ENCODE results near the gene BMPER. TPM values are rescaled to one million over a fixed set of nuclear protein-coding genes. Genes with fewer than 3 reads are reported as not detected.

BMPER gene
- total RNA-seq, 2 experiments from 2014 or later, result not detected

- no peak overlapping the region for H3K27ac Mint-ChIP-seq
- no peak for DNase-seq
- no peak for ATAC-seq (ENCODE audit: poor library complexity)
- Histone ChIP-seq H3K36me3 (ENCODE audit: insufficient read depth, low read length) (no peaks in the 10 kb centered on the region), H3K9me3 (ENCODE audit: control insufficient read depth in 1 of 2, insufficient read depth in 1 of 2, low read length in 2 of 2) (peaks cover 0 to 5% of the 10 kb centered on the region in 2 experiments), H3K27me3 (ENCODE audit: control insufficient read depth in 1 of 2, insufficient read depth in 2 of 2, low read length in 2 of 2) (no peaks in the 10 kb centered on the region), H3K4me1 (ENCODE audit: insufficient read depth, low read length) (no peaks in the 10 kb centered on the region), H3K4me3 (ENCODE audit: low read length) (no peak overlapping the region), H3K27ac (ENCODE audit: low read depth in 1 of 2, low read length in 2 of 2) (no peak overlapping the region)
- intact Hi-C loops (cut with DNase I, micrococcal nuclease), result no loop called here
- no peak for TF ChIP-seq CTCF (IDR thresholded peaks at IDR 0.05)
- H3K36me3 Mint-ChIP-seq (ENCODE audit: low read depth), result no peaks in the 10 kb centered on the region
- no peaks in the 10 kb centered on the region for H3K4me1 Mint-ChIP-seq (ENCODE audit: low read depth)
- peaks cover 3% of the 10 kb centered on the region for H3K9me3 Mint-ChIP-seq
- no peak overlapping the region for H3K4me3 Mint-ChIP-seq
- POLR2A ChIA-PET, result no interaction called here
- CTCF ChIA-PET, result no interaction called here
- no peaks in the 10 kb centered on the region for H3K27me3 Mint-ChIP-seq
These were observed 279.1 kb downstream of the BMPER start for GRCh38 chr7:34184466-34184865.

- H3K36me3 ChIP-seq (ENCODE audit: insufficient read depth, low read length), result no peaks in the 10 kb centered on the region
- Mint-ChIP-seq H3K4me1 (ENCODE audit: low read depth) (no peaks in the 10 kb centered on the region), H3K27ac (no peak overlapping the region), H3K4me3 (no peak overlapping the region), H3K36me3 (ENCODE audit: low read depth) (no peaks in the 10 kb centered on the region), H3K9me3 (no peaks in the 10 kb centered on the region), H3K27me3 (no peaks in the 10 kb centered on the region)
- ChIA-PET POLR2A (no interaction called here), CTCF (no interaction called here)
- no peak for ATAC-seq (ENCODE audit: poor library complexity)
- no peak for TF ChIP-seq CTCF (IDR thresholded peaks at IDR 0.05)
- H3K9me3 ChIP-seq (ENCODE audit: control insufficient read depth in 1 of 2, insufficient read depth in 1 of 2, low read length in 2 of 2), result peaks cover 0 to 16% of the 10 kb centered on the region in 2 experiments
- DNase-seq, result no peak
- H3K4me3 ChIP-seq (ENCODE audit: low read length), result no peak overlapping the region
- no peak overlapping the region for H3K27ac ChIP-seq (ENCODE audit: low read depth in 1 of 2, low read length in 2 of 2)
- intact Hi-C loops (cut with DNase I, micrococcal nuclease), result no loop called here
- H3K4me1 ChIP-seq (ENCODE audit: insufficient read depth, low read length), result no peaks in the 10 kb centered on the region
- H3K27me3 ChIP-seq (ENCODE audit: control insufficient read depth in 1 of 2, insufficient read depth in 2 of 2, low read length in 2 of 2), result no peaks in the 10 kb centered on the region
These were observed 282.5 kb downstream of the BMPER start for GRCh38 chr7:34187798-34188307.

GRCh38 chr7:34189031-34189430, 283.7 kb downstream of the BMPER start:
- CTCF ChIA-PET, result no interaction called here
- intact Hi-C loops (cut with DNase I, micrococcal nuclease), result no loop called here

More at GRCh38 chr7:34189031-34189430, 283.7 kb downstream of the BMPER start:
- H3K27me3 Mint-ChIP-seq, result no peaks in the 10 kb centered on the region
- H3K27ac Mint-ChIP-seq, result no peak overlapping the region
- DNase-seq (no peak), ATAC-seq (ENCODE audit: poor library complexity) (no peak)
- Histone ChIP-seq H3K36me3 (ENCODE audit: insufficient read depth, low read length) (no peaks in the 10 kb centered on the region), H3K27ac (ENCODE audit: low read depth in 1 of 2, low read length in 2 of 2) (no peak overlapping the region), H3K9me3 (ENCODE audit: control insufficient read depth in 1 of 2, insufficient read depth in 1 of 2, low read length in 2 of 2) (peaks cover 0 to 16% of the 10 kb centered on the region in 2 experiments), H3K4me3 (ENCODE audit: low read length) (no peak overlapping the region), H3K27me3 (ENCODE audit: control insufficient read depth in 1 of 2, insufficient read depth in 2 of 2, low read length in 2 of 2) (no peaks in the 10 kb centered on the region), H3K4me1 (ENCODE audit: insufficient read depth, low read length) (no peaks in the 10 kb centered on the region)
- no peaks in the 10 kb centered on the region for H3K9me3 Mint-ChIP-seq
- H3K4me1 Mint-ChIP-seq (ENCODE audit: low read depth), result no peaks in the 10 kb centered on the region
- no peak overlapping the region for H3K4me3 Mint-ChIP-seq
- POLR2A ChIA-PET, result no interaction called here
- TF ChIP-seq CTCF (IDR thresholded peaks at IDR 0.05), result no peak
- no peaks in the 10 kb centered on the region for H3K36me3 Mint-ChIP-seq (ENCODE audit: low read depth)
